ENCODE results near the gene KIFBP. TPM values are rescaled to one million over a fixed set of nuclear protein-coding genes. Genes with fewer than 3 reads are reported as not detected.
"Not testable (repeated sequence)": the region's sequence is repeated elsewhere in the genome, so short reads cannot be mapped to it uniquely, and the experiment has no call there.

The KIFBP gene
- total RNA-seq, 1 donor from 2014 or later: 56.7 TPM

- DNase-seq (ENCODE audit: extremely low read depth, low read depth, low spot score): no peak
Observed at GRCh38 chr10:69004821-69005220, 16.2 kb downstream of the KIFBP start.

- DNase-seq (ENCODE audit: extremely low read depth, low read depth, low spot score): no peak
Observed at GRCh38 chr10:69005704-69006485, 17.3 kb downstream of the KIFBP start.

- no peak for DNase-seq (ENCODE audit: extremely low read depth, low read depth, low spot score)
Observed at GRCh38 chr10:69007260-69007659, 18.7 kb downstream of the KIFBP start.

GRCh38 chr10:69009360-69009759 is 20.8 kb downstream of the KIFBP start:
- no peak for DNase-seq (ENCODE audit: extremely low read depth, low read depth, low spot score)

- no peak for DNase-seq (ENCODE audit: extremely low read depth, low read depth, low spot score)
Observed at GRCh38 chr10:69010151-69010640, 21.6 kb downstream of the KIFBP start.

GRCh38 chr10:69012778-69013177 is 24.2 kb downstream of the KIFBP start:
- DNase-seq (ENCODE audit: extremely low read depth, low read depth, low spot score): not testable (repeated sequence)

GRCh38 chr10:69014171-69014570 is 25.6 kb downstream of the KIFBP start:
- DNase-seq (ENCODE audit: extremely low read depth, low read depth, low spot score): peak; percentile 62

- DNase-seq (ENCODE audit: extremely low read depth, low read depth, low spot score): no peak
Observed at GRCh38 chr10:69018613-69019012, 30.0 kb downstream of the KIFBP start.

- no peak for DNase-seq (ENCODE audit: extremely low read depth, low read depth, low spot score)
Observed at GRCh38 chr10:69022611-69023010, 34.0 kb downstream of the KIFBP start.

- no peak for DNase-seq (ENCODE audit: extremely low read depth, low read depth, low spot score)
Observed at GRCh38 chr10:69025370-69025896, 36.8 kb downstream of the KIFBP start.

- DNase-seq (ENCODE audit: extremely low read depth, low read depth, low spot score): no peak
Observed at GRCh38 chr10:69033256-69033655, 44.7 kb downstream of the KIFBP start.

- DNase-seq (ENCODE audit: extremely low read depth, low read depth, low spot score): no peak
Observed at GRCh38 chr10:69037489-69037888, 48.9 kb downstream of the KIFBP start.

- not testable (repeated sequence) for DNase-seq (ENCODE audit: extremely low read depth, low read depth, low spot score)
Observed at GRCh38 chr10:69040904-69041303, 52.3 kb downstream of the KIFBP start.

- DNase-seq (ENCODE audit: extremely low read depth, low read depth, low spot score): no peak
Observed at GRCh38 chr10:69042417-69042816, 53.8 kb downstream of the KIFBP start.

GRCh38 chr10:69042838-69043237 is 54.2 kb downstream of the KIFBP start:
- no peak for DNase-seq (ENCODE audit: extremely low read depth, low read depth, low spot score)

- DNase-seq (ENCODE audit: extremely low read depth, low read depth, low spot score): no peak
Observed at GRCh38 chr10:69043931-69044531, 55.4 kb downstream of the KIFBP start.

GRCh38 chr10:69044546-69044945 is 55.9 kb downstream of the KIFBP start:
- DNase-seq (ENCODE audit: extremely low read depth, low read depth, low spot score): no peak

- DNase-seq (ENCODE audit: extremely low read depth, low read depth, low spot score): no peak
Observed at GRCh38 chr10:69045441-69046300, 57.1 kb downstream of the KIFBP start.

- DNase-seq (ENCODE audit: extremely low read depth, low read depth, low spot score): no peak
Observed at GRCh38 chr10:69047111-69047832, 58.7 kb downstream of the KIFBP start.

- DNase-seq (ENCODE audit: extremely low read depth, low read depth, low spot score): no peak
Observed at GRCh38 chr10:69048103-69048502, 59.5 kb downstream of the KIFBP start.
